Hepatocyte (in vitro differentiated cells): ENCODE results near the gene CYP26A1. TPM values are rescaled to one million over a fixed set of nuclear protein-coding genes. Genes with fewer than 3 reads are reported as not detected.
A peak's percentile ranks its signal among the peaks of the same experiment; 100 is the strongest.

Experiments used
- DNase-seq: peaks from one replicate; pipeline ENCODE4 v3.0.0-alpha.2; 2016; ENCODE audit warnings: low spot score
- H2AFZ ChIP-seq: fragments of 200-600 bp; sonication (generic); 2 replicates; pipeline ENCODE4 v1.6.0; 2016; ENCODE audit warnings: antibody characterized with exemption, mild to moderate bottlenecking
- H3K27ac ChIP-seq: fragments of 200-600 bp; sonication (generic); 2 replicates; pipeline ENCODE4 v1.5.1; 2016; ENCODE audit warnings: mild to moderate bottlenecking
- H3K27me3 ChIP-seq: fragments of 200-600 bp; sonication (generic); 2 replicates; pipeline ENCODE4 v1.6.1; 2016
- H3K36me3 ChIP-seq: fragments of 200-600 bp; sonication (generic); replicated peaks from 2 replicates; pipeline ENCODE4 v1.5.1; 2016; ENCODE audit warnings: low read depth; ENCODE audit not compliant: insufficient read depth
- H3K4me1 ChIP-seq: fragments of 200-600 bp; sonication (generic); 2 replicates; pipeline ENCODE4 v1.5.1; 2016; ENCODE audit warnings: mild to moderate bottlenecking, moderate library complexity; ENCODE audit not compliant: insufficient read depth
- H3K4me2 ChIP-seq: fragments of 200-600 bp; sonication (generic); 2 replicates; pipeline ENCODE4 v1.6.0; 2016
- H3K4me3 ChIP-seq: fragments of 200-600 bp; sonication (generic); 2 replicates; pipeline ENCODE4 v1.5.1; 2016; ENCODE audit warnings: mild to moderate bottlenecking
- H3K79me2 ChIP-seq: fragments of 200-600 bp; sonication (generic); 2 replicates; pipeline ENCODE4 v1.6.0; 2017; ENCODE audit warnings: mild to moderate bottlenecking
- H3K9me2 ChIP-seq: fragments of 200-600 bp; sonication (generic); replicated peaks from 2 replicates; pipeline ENCODE4 v1.6.0; 2017; ENCODE audit warnings: mild to moderate bottlenecking; ENCODE audit not compliant: insufficient read depth
- H3K9me3 ChIP-seq: fragments of 200-600 bp; sonication (generic); 2 replicates; pipeline ENCODE4 v1.5.1; 2016; ENCODE audit warnings: low read depth, mild to moderate bottlenecking
- H4K20me1 ChIP-seq: fragments of 200-600 bp; sonication (generic); 2 replicates; pipeline ENCODE4 v1.6.0; 2016; ENCODE audit warnings: mild to moderate bottlenecking; ENCODE audit not compliant: insufficient read depth, poor library complexity, severe bottlenecking
- EZH2 ChIP-seq: fragments of 200-600 bp; sonication (generic); IDR thresholded peaks from 2 replicates; pipeline ENCODE4 v1.6.1; 2016; ENCODE audit warnings: antibody characterized with exemption, mild to moderate bottlenecking, borderline replicate concordance
- EZH2phosphoT487 ChIP-seq: fragments of 200-600 bp; sonication (generic); IDR thresholded peaks from one replicate; pipeline ENCODE4 v1.6.1; 2018; ENCODE audit warnings: antibody characterized with exemption, mild to moderate bottlenecking, low read depth, moderate library complexity; ENCODE audit not compliant: unreplicated experiment, severe bottlenecking
- WGBS: methylation state at CpG from one replicate; pipeline ENCODE4 v1.1.6; 2016; ENCODE audit warnings: low lambda C conversion rate; ENCODE audit errors: missing lambda C conversion rate; 5-methylcytosine and 5-hydroxymethylcytosine counted together
- polyA plus RNA-seq: library from polyadenylated mRNA; unstranded; fragments of >200 nt; fragmentation: Nextera tagmentation; extraction: Ambion mirVana; gene quantifications from 2 replicates; pipeline ENCODE4 v1.2.1, GENCODE V29; 2016
- total RNA-seq: library from RNA; depleted of rRNA; stranded (reverse); fragments of >200 nt; gene quantifications from 2 replicates; pipeline ENCODE4 v1.2.3, GENCODE V29; 2014
- TF ChIP-seq, protein P1 (sequence below): fragments of 200-600 bp; sonication (generic); IDR thresholded peaks from 2 replicates; pipeline ENCODE4 v1.5.1; 2016; ENCODE audit warnings: antibody characterized with exemption, mild to moderate bottlenecking; ENCODE audit not compliant: poor library complexity

The CYP26A1 gene
- total and polyA plus RNA-seq, 2 experiments from 2014 or later = 0.69 to 0.80 TPM

DNA sequence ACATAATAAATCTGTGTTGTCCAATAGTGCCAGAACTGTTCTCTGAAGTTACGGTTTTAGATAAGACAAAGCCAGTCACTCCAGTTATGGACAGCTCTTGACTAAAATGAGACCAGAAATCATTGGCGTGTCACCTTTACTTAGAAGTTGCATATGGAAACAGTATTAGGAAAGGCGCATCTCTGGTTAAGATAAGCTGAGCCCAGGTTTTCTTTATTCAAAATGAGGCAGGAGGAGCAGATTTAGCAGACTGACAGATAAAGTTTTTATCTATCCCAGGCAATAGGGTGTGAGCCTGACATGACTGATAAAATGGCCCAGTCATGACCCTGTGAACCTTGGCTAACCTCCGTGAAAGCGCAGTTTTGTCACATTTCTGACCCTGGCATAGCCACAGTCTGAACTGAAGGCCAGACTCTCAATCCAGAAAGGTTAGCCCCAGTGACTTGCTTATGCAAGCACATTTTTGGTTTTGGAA, 4.2 kb downstream of the CYP26A1 start:
- Histone ChIP-seq H3K27ac (no peak overlapping the region), H3K4me2 (no peak overlapping the region), H3K36me3 (no peaks in the 10 kb centered on the region), H2AFZ (no peak overlapping the region), H3K4me3 (no peak overlapping the region), H3K79me2 (no peaks in the 10 kb centered on the region), H3K4me1 (peaks cover 23% of the 10 kb centered on the region), H3K9me3 (no peaks in the 10 kb centered on the region), H4K20me1 (no peaks in the 10 kb centered on the region), H3K9me2 (no peaks in the 10 kb centered on the region), H3K27me3 (peaks cover 44% of the 10 kb centered on the region)
- no peak for DNase-seq
- WGBS = 47% methylated on average over 5 of the region's 5 CpGs
- TF ChIP-seq, protein P1, sequence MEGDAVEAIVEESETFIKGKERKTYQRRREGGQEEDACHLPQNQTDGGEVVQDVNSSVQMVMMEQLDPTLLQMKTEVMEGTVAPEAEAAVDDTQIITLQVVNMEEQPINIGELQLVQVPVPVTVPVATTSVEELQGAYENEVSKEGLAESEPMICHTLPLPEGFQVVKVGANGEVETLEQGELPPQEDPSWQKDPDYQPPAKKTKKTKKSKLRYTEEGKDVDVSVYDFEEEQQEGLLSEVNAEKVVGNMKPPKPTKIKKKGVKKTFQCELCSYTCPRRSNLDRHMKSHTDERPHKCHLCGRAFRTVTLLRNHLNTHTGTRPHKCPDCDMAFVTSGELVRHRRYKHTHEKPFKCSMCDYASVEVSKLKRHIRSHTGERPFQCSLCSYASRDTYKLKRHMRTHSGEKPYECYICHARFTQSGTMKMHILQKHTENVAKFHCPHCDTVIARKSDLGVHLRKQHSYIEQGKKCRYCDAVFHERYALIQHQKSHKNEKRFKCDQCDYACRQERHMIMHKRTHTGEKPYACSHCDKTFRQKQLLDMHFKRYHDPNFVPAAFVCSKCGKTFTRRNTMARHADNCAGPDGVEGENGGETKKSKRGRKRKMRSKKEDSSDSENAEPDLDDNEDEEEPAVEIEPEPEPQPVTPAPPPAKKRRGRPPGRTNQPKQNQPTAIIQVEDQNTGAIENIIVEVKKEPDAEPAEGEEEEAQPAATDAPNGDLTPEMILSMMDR = no peak
- TF ChIP-seq EZH2phosphoT487 (no peak), EZH2 (no peak)

DNA sequence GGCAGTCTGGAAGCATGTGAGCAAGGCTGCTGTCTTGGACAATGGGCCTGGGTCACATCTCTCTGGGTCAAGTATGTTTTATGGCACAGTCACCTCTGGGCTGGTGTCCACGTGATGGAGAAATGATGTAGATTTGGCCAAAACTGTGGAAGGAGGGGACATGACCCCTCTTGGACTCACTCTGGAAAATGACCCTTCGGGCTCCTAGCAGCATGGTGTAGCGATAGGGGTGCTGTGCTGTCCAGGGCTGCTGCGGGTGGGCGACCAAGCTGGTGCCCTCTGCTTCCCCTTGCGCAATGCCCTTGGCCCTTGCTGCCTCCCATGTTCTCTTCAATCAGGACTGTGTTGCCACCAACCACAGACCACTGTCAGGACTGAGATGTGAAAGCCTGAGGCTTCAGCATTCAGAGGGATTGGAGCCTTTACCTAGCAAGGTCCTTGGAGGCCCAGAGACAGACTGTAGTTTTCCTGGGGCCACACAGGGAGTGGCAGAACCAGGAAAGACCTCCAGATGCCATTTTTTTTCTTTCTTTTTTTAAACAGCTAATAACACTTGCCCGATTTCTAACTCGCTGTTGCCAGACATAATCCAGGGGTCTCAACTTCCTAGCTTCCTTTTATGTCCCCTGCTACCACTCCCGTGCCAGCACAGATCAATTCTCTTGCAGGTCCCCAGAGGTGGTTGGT, 6.1 kb downstream of the CYP26A1 start:
- H3K9me2 ChIP-seq = no peaks in the 10 kb centered on the region
- H3K4me2 ChIP-seq = peak overlapping the region; percentile 37
- no peaks in the 10 kb centered on the region for H3K79me2 ChIP-seq
- H3K4me3 ChIP-seq = no peak overlapping the region
- H3K4me1 ChIP-seq = peaks cover 6% of the 10 kb centered on the region
- peaks cover 25% of the 10 kb centered on the region for H3K27me3 ChIP-seq
- H4K20me1 ChIP-seq = no peaks in the 10 kb centered on the region
- 75% methylated on average over 9 of the region's 9 CpGs for WGBS
- TF ChIP-seq, protein P1 = no peak
- no peak for TF ChIP-seq EZH2
- no peak for TF ChIP-seq EZH2phosphoT487
- no peaks in the 10 kb centered on the region for H3K36me3 ChIP-seq
- no peak overlapping the region for H3K27ac ChIP-seq
- no peaks in the 10 kb centered on the region for H3K9me3 ChIP-seq
- DNase-seq = no peak
- H2AFZ ChIP-seq = peak overlapping the region; percentile 18

DNA sequence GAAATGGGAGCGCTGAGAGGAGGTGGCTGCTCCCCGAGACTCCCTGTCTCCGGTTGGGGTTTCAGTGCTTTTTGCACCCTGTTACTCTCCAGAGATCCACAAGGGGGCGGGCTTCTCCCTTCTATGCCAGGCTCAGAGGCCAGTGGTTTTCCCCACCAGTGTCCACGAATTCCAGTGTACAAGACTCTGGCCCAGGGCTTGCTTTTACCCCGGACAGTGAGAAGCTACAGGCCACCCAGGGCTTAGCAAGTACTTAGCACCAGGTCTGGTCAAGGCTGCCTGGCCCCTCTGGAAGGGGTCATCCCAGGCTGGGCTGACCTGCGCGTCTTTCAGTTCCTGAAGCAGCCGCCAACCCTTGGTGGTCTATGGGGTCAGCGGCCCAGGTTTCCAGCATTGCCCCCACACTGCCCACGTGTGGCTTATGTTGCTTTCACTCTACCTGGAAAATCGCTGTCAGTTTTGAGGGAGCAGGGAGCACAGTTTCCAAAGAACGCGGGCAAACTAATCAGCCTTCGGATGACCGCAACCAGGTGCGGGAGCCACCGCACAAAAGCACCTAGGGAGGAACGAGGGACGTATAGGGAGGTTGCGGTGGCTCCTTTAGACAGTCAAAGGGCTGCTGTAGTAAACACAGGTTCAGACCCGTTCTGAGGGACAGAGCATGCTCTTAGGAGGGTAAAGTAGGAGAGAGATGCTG, 6.8 kb downstream of the CYP26A1 start:
- H3K4me1 ChIP-seq = peaks cover 5% of the 10 kb centered on the region
- H3K9me3 ChIP-seq = no peaks in the 10 kb centered on the region
- H3K79me2 ChIP-seq = no peaks in the 10 kb centered on the region
- H2AFZ ChIP-seq = peak overlapping the region; percentile 18
- peak; percentile 75 for DNase-seq
- H3K27ac ChIP-seq = no peak overlapping the region
- 61% methylated on average over 22 of the region's 22 CpGs for whole genome bisulfite sequencing
- no peak overlapping the region for H3K4me3 ChIP-seq
- no peaks in the 10 kb centered on the region for H3K36me3 ChIP-seq
- H3K4me2 ChIP-seq = peak overlapping the region; percentile 37
- H3K27me3 ChIP-seq = peaks cover 18% of the 10 kb centered on the region
- TF ChIP-seq, protein P1 = peak; percentile 80
- no peak for TF ChIP-seq EZH2
- H3K9me2 ChIP-seq = no peaks in the 10 kb centered on the region
- H4K20me1 ChIP-seq = no peaks in the 10 kb centered on the region
